ENCODE results near the gene KCNK3.

DNA sequence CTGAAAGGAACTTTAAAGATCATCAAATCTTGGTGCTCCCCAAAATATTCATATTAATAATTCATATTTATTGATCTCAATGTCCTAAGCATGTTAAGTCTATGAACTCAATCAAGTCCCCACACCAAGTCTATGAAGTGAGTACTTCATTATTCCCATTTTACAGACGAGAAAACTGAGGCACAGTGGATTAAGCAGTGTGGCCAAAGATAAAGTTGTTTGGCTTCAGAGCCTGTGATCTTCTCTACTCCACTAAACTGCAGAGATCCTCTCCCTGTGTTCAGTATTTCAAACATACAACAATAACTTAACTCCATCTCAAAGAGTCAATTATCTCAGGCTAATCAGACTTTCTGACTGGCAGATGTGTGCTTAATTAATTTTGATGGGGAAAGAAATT is 29.8 kb downstream of the KCNK3 start:
- TF ChIP-seq, protein P1, sequence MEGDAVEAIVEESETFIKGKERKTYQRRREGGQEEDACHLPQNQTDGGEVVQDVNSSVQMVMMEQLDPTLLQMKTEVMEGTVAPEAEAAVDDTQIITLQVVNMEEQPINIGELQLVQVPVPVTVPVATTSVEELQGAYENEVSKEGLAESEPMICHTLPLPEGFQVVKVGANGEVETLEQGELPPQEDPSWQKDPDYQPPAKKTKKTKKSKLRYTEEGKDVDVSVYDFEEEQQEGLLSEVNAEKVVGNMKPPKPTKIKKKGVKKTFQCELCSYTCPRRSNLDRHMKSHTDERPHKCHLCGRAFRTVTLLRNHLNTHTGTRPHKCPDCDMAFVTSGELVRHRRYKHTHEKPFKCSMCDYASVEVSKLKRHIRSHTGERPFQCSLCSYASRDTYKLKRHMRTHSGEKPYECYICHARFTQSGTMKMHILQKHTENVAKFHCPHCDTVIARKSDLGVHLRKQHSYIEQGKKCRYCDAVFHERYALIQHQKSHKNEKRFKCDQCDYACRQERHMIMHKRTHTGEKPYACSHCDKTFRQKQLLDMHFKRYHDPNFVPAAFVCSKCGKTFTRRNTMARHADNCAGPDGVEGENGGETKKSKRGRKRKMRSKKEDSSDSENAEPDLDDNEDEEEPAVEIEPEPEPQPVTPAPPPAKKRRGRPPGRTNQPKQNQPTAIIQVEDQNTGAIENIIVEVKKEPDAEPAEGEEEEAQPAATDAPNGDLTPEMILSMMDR (IDR thresholded peaks at IDR 0.05; ENCODE audit: low read length): no peak
- TF ChIP-seq EZH2phosphoT487 (IDR thresholded peaks at IDR 0.05; ENCODE audit: low read length): no peak
